Measurements from ENCODE around the gene POLR3E. TPM values are rescaled to one million over a fixed set of nuclear protein-coding genes. Genes with fewer than 3 reads are reported as not detected.
"Not testable (repeated sequence)": the region's sequence is repeated elsewhere in the genome, so short reads cannot be mapped to it uniquely, and the experiment has no call there.

POLR3E gene
- total RNA-seq, 2 experiments from 2014 or later, result 66.9 to 67.9 TPM

DNA sequence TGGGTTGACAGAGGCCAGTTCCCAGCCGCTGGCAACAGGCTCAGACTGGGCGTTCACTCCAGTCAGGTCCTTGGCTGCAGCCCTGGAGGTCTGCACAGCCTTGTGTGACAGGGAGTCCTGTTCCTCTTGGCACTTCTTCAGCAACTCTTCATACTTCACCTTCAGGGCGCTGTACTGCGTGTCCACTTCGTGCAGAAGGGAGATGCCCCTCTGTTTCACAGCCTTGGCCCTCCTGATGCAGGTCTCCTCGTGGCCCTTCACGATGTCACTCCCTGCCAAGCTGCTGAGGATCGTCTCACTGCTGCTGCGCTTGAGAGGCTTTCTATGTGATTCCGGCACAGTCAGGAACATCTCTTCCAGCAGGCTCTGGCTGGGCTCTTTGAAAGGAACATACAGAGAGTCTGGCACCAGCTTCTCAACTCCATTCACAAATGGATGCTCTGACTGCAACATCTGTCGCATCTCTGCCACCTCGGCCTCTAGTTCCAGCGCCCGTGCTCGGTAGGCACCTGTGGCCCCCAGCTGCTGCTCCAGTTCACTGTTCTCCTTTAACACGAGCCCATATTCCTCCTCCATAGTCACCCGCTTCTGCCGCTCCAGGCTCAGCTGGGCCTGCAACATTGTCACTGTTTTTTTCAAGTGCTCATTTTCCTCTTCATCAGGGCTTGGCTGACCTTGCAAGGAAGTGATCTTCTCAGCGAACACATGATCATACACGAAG lies 50.1 kb downstream of the POLR3E start:
- ChIA-PET CTCF (no interaction called here), POLR2A (no interaction called here)
- H3K4me3 Mint-ChIP-seq, result no peak overlapping the region
- H3K9me3 Mint-ChIP-seq, result no peaks in the 10 kb centered on the region
- peaks cover 9% of the 10 kb centered on the region for H3K4me1 Mint-ChIP-seq (ENCODE audit: low read depth)
- intact Hi-C loops (cut with micrococcal nuclease), result no loop called here
- H3K27ac Mint-ChIP-seq, result no peak overlapping the region
- TF ChIP-seq, protein P1, sequence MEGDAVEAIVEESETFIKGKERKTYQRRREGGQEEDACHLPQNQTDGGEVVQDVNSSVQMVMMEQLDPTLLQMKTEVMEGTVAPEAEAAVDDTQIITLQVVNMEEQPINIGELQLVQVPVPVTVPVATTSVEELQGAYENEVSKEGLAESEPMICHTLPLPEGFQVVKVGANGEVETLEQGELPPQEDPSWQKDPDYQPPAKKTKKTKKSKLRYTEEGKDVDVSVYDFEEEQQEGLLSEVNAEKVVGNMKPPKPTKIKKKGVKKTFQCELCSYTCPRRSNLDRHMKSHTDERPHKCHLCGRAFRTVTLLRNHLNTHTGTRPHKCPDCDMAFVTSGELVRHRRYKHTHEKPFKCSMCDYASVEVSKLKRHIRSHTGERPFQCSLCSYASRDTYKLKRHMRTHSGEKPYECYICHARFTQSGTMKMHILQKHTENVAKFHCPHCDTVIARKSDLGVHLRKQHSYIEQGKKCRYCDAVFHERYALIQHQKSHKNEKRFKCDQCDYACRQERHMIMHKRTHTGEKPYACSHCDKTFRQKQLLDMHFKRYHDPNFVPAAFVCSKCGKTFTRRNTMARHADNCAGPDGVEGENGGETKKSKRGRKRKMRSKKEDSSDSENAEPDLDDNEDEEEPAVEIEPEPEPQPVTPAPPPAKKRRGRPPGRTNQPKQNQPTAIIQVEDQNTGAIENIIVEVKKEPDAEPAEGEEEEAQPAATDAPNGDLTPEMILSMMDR (IDR thresholded peaks at IDR 0.05), result no peak
- DNase-seq (no peak), ATAC-seq (no peak)
- H3K36me3 Mint-ChIP-seq (ENCODE audit: low read depth), result peaks cover 51% of the 10 kb centered on the region
- H3K27me3 Mint-ChIP-seq, result no peaks in the 10 kb centered on the region

DNA sequence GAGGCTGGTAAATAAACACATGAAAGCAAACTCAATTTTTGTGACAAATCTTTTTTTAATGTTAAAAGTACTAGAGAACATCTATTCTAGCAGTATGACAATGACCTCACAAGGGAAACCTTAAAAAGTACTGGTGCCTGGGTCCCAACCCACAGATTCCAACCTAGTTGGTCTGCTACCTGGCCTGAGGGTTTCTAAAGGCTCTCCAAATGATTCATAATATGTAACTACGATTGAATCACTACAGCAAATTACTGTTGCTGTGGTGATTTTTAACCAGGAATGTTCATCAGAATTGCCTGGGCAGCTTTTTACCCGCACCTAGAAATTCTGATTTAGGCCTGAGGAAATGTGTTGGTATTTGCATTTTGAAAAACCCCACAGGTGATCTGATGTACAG lies 51.1 kb downstream of the POLR3E start:
- CTCF ChIA-PET, result interaction anchor here (0.7 kb wide), 1 partner anchor 48 kb away, joined by 3 read pairs; no protein-coding TSS in a partner anchor
- H3K36me3 Mint-ChIP-seq (ENCODE audit: low read depth), result peaks cover 50% of the 10 kb centered on the region

DNA sequence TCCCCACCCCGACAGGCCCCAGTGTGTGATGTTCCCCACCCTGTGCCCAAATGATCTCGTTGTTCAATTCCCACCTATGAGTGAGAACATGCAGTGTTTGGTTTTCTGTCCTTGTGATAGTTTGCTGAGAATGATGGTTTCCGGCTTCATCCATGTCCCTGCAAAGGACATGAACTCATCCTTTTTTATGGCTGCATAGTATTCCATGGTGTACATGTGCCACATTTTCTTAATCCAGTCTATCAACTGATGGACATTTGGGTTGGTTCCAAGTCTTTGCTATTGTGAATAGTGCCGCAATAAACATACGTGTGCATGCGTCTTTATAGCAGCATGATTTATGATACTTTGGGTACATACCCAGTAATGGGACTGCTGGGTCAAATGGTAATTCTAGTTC lies 53.8 kb downstream of the POLR3E start:
- intact Hi-C loops (cut with micrococcal nuclease); H3K9me3 Mint-ChIP-seq; CTCF ChIA-PET; DNase-seq; H3K27ac Mint-ChIP-seq; H3K4me3 Mint-ChIP-seq; H3K27me3 Mint-ChIP-seq; ATAC-seq: not testable (repeated sequence)
- Mint-ChIP-seq H3K4me1 (ENCODE audit: low read depth) (peaks cover 43% of the 10 kb centered on the region), H3K36me3 (ENCODE audit: low read depth) (peaks cover 52% of the 10 kb centered on the region)
- POLR2A ChIA-PET, result interaction anchor here (0.7 kb wide), 1 partner anchor 8 kb away, joined by 3 read pairs; no protein-coding TSS in a partner anchor

More for the DNA sequence above, 51.1 kb downstream of the POLR3E start:
- TF ChIP-seq, protein P1 (IDR thresholded peaks at IDR 0.05), result no peak
- H3K4me1 Mint-ChIP-seq (ENCODE audit: low read depth), result peaks cover 19% of the 10 kb centered on the region
- POLR2A ChIA-PET, result no interaction called here
- H3K4me3 Mint-ChIP-seq, result no peak overlapping the region
- intact Hi-C loops (cut with micrococcal nuclease), result no loop called here
- DNase-seq (no peak), ATAC-seq (no peak)
- H3K27me3 Mint-ChIP-seq, result no peaks in the 10 kb centered on the region
- H3K9me3 Mint-ChIP-seq, result no peaks in the 10 kb centered on the region
- H3K27ac Mint-ChIP-seq, result no peak overlapping the region

DNA sequence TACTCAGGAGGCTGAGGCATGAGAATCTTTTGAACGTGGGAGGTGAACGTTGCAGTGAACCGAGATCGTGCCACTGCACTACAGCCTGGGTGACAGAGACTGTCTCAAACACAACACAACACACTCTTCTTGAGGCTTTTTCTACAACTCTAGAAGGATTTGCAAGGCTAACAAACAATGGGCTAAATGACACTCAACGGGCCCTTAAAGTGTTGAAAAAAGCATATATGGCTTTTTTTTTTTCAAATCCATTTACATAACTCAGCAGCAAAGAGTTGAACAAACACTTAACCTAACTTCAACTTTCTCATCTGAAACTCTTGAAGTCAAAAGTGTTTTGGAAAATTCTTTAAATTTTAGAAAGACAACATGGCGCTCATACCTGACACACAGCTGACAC lies 54.9 kb downstream of the POLR3E start:
- POLR2A ChIA-PET, result interaction anchor here (0.9 to 13.7 kb wide), 3 partner anchors 12 to 19 kb away, joined by 4 to 152 read pairs (median 11); partner anchors contain the start of gene CDR2
- CTCF ChIA-PET, result interaction anchor here (0.9 to 1.0 kb wide), 2 partner anchors 16 to 30 kb away, joined by 3 read pairs; no protein-coding TSS in a partner anchor
- intact Hi-C loops (cut with micrococcal nuclease), result no loop called here
- ATAC-seq (no peak), DNase-seq (no peak)
- peaks cover 47% of the 10 kb centered on the region for H3K4me1 Mint-ChIP-seq (ENCODE audit: low read depth)
- TF ChIP-seq, protein P1 (IDR thresholded peaks at IDR 0.05), result no peak
- no peaks in the 10 kb centered on the region for H3K27me3 Mint-ChIP-seq
- H3K36me3 Mint-ChIP-seq (ENCODE audit: low read depth), result peaks cover 48% of the 10 kb centered on the region
- H3K27ac Mint-ChIP-seq, result peak overlapping the region; percentile 97
- no peaks in the 10 kb centered on the region for H3K9me3 Mint-ChIP-seq
- H3K4me3 Mint-ChIP-seq, result no peak overlapping the region

DNA sequence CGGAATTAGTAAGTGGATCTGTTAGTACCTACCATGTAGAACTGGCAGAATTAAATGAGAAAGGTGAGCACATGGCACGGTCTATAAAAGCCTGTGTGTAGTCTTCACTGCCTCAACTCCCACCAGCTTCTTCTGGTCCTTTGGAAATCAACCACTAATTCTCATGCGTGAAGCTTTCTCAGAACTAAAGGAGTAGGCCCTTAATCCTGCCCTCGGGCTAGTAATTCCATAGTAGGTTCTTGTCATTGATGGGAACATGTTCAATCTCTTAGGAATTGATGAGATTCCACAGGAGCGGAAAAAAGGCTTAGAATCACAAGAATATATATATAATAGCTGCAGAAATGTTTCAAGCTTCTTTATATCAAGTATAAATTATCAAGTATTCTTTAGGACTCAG lies 55.5 kb downstream of the POLR3E start:
- ChIA-PET POLR2A (interaction anchor here (0.6 to 13.7 kb wide), 4 partner anchors 12 to 1190 kb away, joined by 3 to 152 read pairs (median 8); partner anchors contain the start of gene CDR2), CTCF (interaction anchor here (0.9 to 1.7 kb wide), 6 partner anchors 11 to 158 kb away, joined by 3 to 8 read pairs (median 3); no protein-coding TSS in a partner anchor)
- DNase-seq (no peak), ATAC-seq (no peak)
- H3K27ac Mint-ChIP-seq, result peak overlapping the region; percentile 97
- H3K27me3 Mint-ChIP-seq, result no peaks in the 10 kb centered on the region
- H3K4me3 Mint-ChIP-seq, result no peak overlapping the region
- intact Hi-C loops (cut with micrococcal nuclease), result no loop called here
- TF ChIP-seq, protein P1 (IDR thresholded peaks at IDR 0.05), result no peak
- peaks cover 50% of the 10 kb centered on the region for H3K36me3 Mint-ChIP-seq (ENCODE audit: low read depth)
- no peaks in the 10 kb centered on the region for H3K9me3 Mint-ChIP-seq
- peaks cover 53% of the 10 kb centered on the region for H3K4me1 Mint-ChIP-seq (ENCODE audit: low read depth)
